HepG2 (cell line): Measurements from ENCODE around the gene PITRM1. TPM values are rescaled to one million over a fixed set of nuclear protein-coding genes. Genes with fewer than 3 reads are reported as not detected.
A peak's percentile ranks its signal among the peaks of the same experiment; 100 is the strongest.

Experiments
- BCL3 ChIP-seq: sonication (generic); formaldehyde crosslinking; IDR thresholded peaks from 2 replicates; pipeline ENCODE4 v1.5.1; 2020; ENCODE audit warnings: mild to moderate bottlenecking, missing genetic modification reagents, moderate library complexity
- CBFB ChIP-seq: sonication (generic); formaldehyde crosslinking; IDR thresholded peaks from 2 replicates; pipeline ENCODE4 v1.4.0; 2020; ENCODE audit warnings: missing genetic modification reagents
- ETS1 ChIP-seq: sonication (generic); formaldehyde crosslinking; IDR thresholded peaks from 2 replicates; pipeline ENCODE4 v1.4.0; 2020; ENCODE audit warnings: missing genetic modification reagents
- HDAC1 ChIP-seq: sonication (generic); formaldehyde crosslinking; IDR thresholded peaks from 2 replicates; pipeline ENCODE4 v1.5.1; 2020; ENCODE audit warnings: mild to moderate bottlenecking, missing genetic modification reagents
- ISL2 ChIP-seq: sonication (generic); formaldehyde crosslinking; IDR thresholded peaks from 2 replicates; pipeline ENCODE4 v1.5.0; 2020; ENCODE audit warnings: missing genetic modification reagents
- MBNL3 ChIP-seq: fragments of 250-450 bp; sonication (Bioruptor Pico); conservative IDR thresholded peaks from 2 replicates; pipeline ENCODE4 v1.8.0; 2022; ENCODE audit warnings: mild to moderate bottlenecking, inconsistent platforms
- PHF20 ChIP-seq: sonication (generic); formaldehyde crosslinking; IDR thresholded peaks from 2 replicates; pipeline ENCODE4 v1.5.0; 2020; ENCODE audit warnings: mild to moderate bottlenecking, missing genetic modification reagents
- REPIN1 ChIP-seq: sonication (generic); formaldehyde crosslinking; IDR thresholded peaks from 2 replicates; pipeline ENCODE4 v1.8.0; 2022; ENCODE audit warnings: missing genetic modification reagents, low read depth, mild to moderate bottlenecking, borderline replicate concordance
- SNAPC4 ChIP-seq: sonication (generic); formaldehyde crosslinking; IDR thresholded peaks from 2 replicates; pipeline ENCODE4 v1.4.0; 2020; ENCODE audit warnings: mild to moderate bottlenecking, missing genetic modification reagents
- TFE3 ChIP-seq: IDR thresholded peaks from 2 replicates; pipeline ENCODE4 v1.6.1; 2016
- ZC3H4 ChIP-seq: sonication (generic); formaldehyde crosslinking; IDR thresholded peaks from 2 replicates; pipeline ENCODE4 v1.4.0; 2020; ENCODE audit warnings: missing genetic modification reagents, borderline replicate concordance
- ZNF142 ChIP-seq: sonication (generic); formaldehyde crosslinking; IDR thresholded peaks from 2 replicates; pipeline ENCODE4 v1.4.0; 2020; ENCODE audit warnings: missing genetic modification reagents
- ZNF549 ChIP-seq: sonication (generic); formaldehyde crosslinking; IDR thresholded peaks from 2 replicates; pipeline ENCODE4 v1.5.0; 2020; ENCODE audit warnings: missing genetic modification reagents
- polyA plus RNA-seq, 8 experiments: library from polyadenylated mRNA; depleted of rRNA in 3 of 8; stranded (reverse) in 7 of 8; unstranded in 1 of 8; fragments of >200 nt; fragmentation: Illumina TruSeq in 4 of 8; extraction: Trizol in 4 of 8; gene quantifications; 2 replicates each; pipeline versions ENCODE4 v1.2.1 to v1.2.3, GENCODE V29; 2011 to 2016; ENCODE audit warnings: low read depth in 4 of 8, missing spikeins in 1 of 8, mixed read lengths in 1 of 8; ENCODE audit not compliant: insufficient read depth in 1 of 8
- total RNA-seq, 5 experiments: library from RNA; depleted of rRNA; stranded (reverse); fragments of >200 nt; fragmentation: Illumina TruSeq; extraction: Trizol; gene quantifications; 2 replicates each; pipeline ENCODE4 v1.2.3, GENCODE V29; 2016; ENCODE audit warnings: low read depth in 1 of 5

The PITRM1 gene
- total and polyA plus RNA-seq, 2 of the 13 experiments (the other 11 are each of a cell fraction or from before 2014, with no cell fraction given) = 16.4 to 29.0 TPM

GRCh38 chr10:3172446-3173170 lies at the start of gene PITRM1 (continued):
- TF ChIP-seq PHF20 (CRISPR knock-in tag) (peak; percentile 62), ZNF549 (no peak), REPIN1 (CRISPR knock-in tag) (peak; percentile 74), TFE3 (peak; percentile 70; the same call in 1 of the 2 replicates), SNAPC4 (CRISPR knock-in tag) (no peak), ISL2 (CRISPR knock-in tag) (no peak; the same call in 1 of the 2 replicates), ETS1 (CRISPR knock-in tag) (no peak), ZC3H4 (no peak), BCL3 (CRISPR knock-in tag) (peak; percentile 68; the same call in 1 of the 2 replicates), HDAC1 (peak; percentile 84), ZNF142 (CRISPR knock-in tag) (no peak), MBNL3 (CRISPR knock-in tag) (no peak), CBFB (CRISPR knock-in tag) (peak; percentile 63; the same call in 1 of the 2 replicates)
